Measurements from ENCODE around the gene ANKS1B. TPM values are rescaled to one million over a fixed set of nuclear protein-coding genes. Genes with fewer than 3 reads are reported as not detected.
"Not testable (repeated sequence)": the region's sequence is repeated elsewhere in the genome, so short reads cannot be mapped to it uniquely, and the experiment has no call there.

ANKS1B gene
- total and polyA plus RNA-seq, 4 donors: 0.03 to 3.4 (median 0.53) TPM

GRCh38 chr12:99334285-99335056, 650.3 kb downstream of the ANKS1B start:
- Histone ChIP-seq H3K27ac (ENCODE audit: low read depth in 1 of 2, low read length in 2 of 2) (no peak overlapping the region), H3K9me3 (ENCODE audit: control insufficient read depth in 4 of 4, low read length in 3 of 4) (peaks cover 0 to 4% (median 0%) of the 10 kb centered on the region in 4 donors), H3K36me3 (ENCODE audit: control insufficient read depth in 4 of 4, insufficient read depth in 3 of 4, low read depth in 1 of 4, low read length in 3 of 4) (no peaks in the 10 kb centered on the region), H3K9ac (ENCODE audit: low read depth in 1 of 2, low read length in 2 of 2) (no peak overlapping the region), H3K27me3 (ENCODE audit: control insufficient read depth in 4 of 4, insufficient read depth in 4 of 4, low read length in 3 of 4) (no peaks in the 10 kb centered on the region), H3K4me1 (ENCODE audit: control insufficient read depth in 4 of 4, insufficient read depth in 4 of 4, low read length in 3 of 4) (no peaks in the 10 kb centered on the region), H3K4me3 (ENCODE audit: low read depth in 1 of 3, low read length in 3 of 3) (no peak overlapping the region)
- WGBS: 56% methylated on average over 5 of the region's 5 CpGs
- DNase-seq (ENCODE audit: low spot score): no peak
- no peak for TF ChIP-seq RAD21 (IDR thresholded peaks at IDR 0.05)

- no peaks in the 10 kb centered on the region for H3K27me3 ChIP-seq (ENCODE audit: control insufficient read depth in 4 of 4, insufficient read depth in 4 of 4, low read length in 3 of 4)
- no peaks in the 10 kb centered on the region for H3K36me3 ChIP-seq (ENCODE audit: control insufficient read depth in 4 of 4, insufficient read depth in 3 of 4, low read depth in 1 of 4, low read length in 3 of 4)
- H3K9me3 ChIP-seq (ENCODE audit: control insufficient read depth in 4 of 4, low read length in 3 of 4): peaks cover 0 to 7% (median 0%) of the 10 kb centered on the region in 4 donors
- no peak overlapping the region for H3K4me3 ChIP-seq (ENCODE audit: low read depth in 1 of 3, low read length in 3 of 3)
- H3K4me1 ChIP-seq (ENCODE audit: control insufficient read depth in 4 of 4, insufficient read depth in 4 of 4, low read length in 3 of 4): no peaks in the 10 kb centered on the region
- no peak overlapping the region for H3K9ac ChIP-seq (ENCODE audit: low read depth in 1 of 2, low read length in 2 of 2)
- TF ChIP-seq GABPA (IDR thresholded peaks at IDR 0.05 in 1 of 2, conservative IDR thresholded peaks at IDR 0.05 in 1 of 2) (no peak), HNF4G (IDR thresholded peaks at IDR 0.05) (no peak), RAD21 (IDR thresholded peaks at IDR 0.05) (no peak), HNF4A (conservative IDR thresholded peaks at IDR 0.05) (no peak), FOXA1 (IDR thresholded peaks at IDR 0.05) (no peak), YY1 (IDR thresholded peaks at IDR 0.05) (no peak), FOXA2 (IDR thresholded peaks at IDR 0.05) (no peak)
- TF ChIP-seq, protein P1, sequence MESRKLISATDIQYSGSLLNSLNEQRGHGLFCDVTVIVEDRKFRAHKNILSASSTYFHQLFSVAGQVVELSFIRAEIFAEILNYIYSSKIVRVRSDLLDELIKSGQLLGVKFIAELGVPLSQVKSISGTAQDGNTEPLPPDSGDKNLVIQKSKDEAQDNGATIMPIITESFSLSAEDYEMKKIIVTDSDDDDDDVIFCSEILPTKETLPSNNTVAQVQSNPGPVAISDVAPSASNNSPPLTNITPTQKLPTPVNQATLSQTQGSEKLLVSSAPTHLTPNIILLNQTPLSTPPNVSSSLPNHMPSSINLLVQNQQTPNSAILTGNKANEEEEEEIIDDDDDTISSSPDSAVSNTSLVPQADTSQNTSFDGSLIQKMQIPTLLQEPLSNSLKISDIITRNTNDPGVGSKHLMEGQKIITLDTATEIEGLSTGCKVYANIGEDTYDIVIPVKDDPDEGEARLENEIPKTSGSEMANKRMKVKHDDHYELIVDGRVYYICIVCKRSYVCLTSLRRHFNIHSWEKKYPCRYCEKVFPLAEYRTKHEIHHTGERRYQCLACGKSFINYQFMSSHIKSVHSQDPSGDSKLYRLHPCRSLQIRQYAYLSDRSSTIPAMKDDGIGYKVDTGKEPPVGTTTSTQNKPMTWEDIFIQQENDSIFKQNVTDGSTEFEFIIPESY (IDR thresholded peaks at IDR 0.05): no peak
- TF ChIP-seq, protein P2, sequence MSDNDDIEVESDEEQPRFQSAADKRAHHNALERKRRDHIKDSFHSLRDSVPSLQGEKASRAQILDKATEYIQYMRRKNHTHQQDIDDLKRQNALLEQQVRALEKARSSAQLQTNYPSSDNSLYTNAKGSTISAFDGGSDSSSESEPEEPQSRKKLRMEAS (IDR thresholded peaks at IDR 0.05): no peak
- WGBS: 7% methylated on average over 2 of the region's 2 CpGs
- no peak overlapping the region for H3K27ac ChIP-seq (ENCODE audit: low read depth in 1 of 2, low read length in 2 of 2)
- no peak for DNase-seq (ENCODE audit: low spot score)
Observed at GRCh38 chr12:99332936-99333591, 651.7 kb downstream of the ANKS1B start.

- Histone ChIP-seq H3K9me3 (ENCODE audit: control insufficient read depth in 4 of 4, low read length in 3 of 4) (peaks cover 0 to 8% (median 0%) of the 10 kb centered on the region in 4 donors), H3K4me1 (ENCODE audit: control insufficient read depth in 4 of 4, insufficient read depth in 4 of 4, low read length in 3 of 4) (no peaks in the 10 kb centered on the region), H3K36me3 (ENCODE audit: control insufficient read depth in 4 of 4, insufficient read depth in 3 of 4, low read depth in 1 of 4, low read length in 3 of 4) (no peaks in the 10 kb centered on the region), H3K9ac (ENCODE audit: low read depth in 1 of 2, low read length in 2 of 2) (no peak overlapping the region), H3K27ac (ENCODE audit: low read depth in 1 of 2, low read length in 2 of 2) (no peak overlapping the region), H3K27me3 (ENCODE audit: control insufficient read depth in 4 of 4, insufficient read depth in 4 of 4, low read length in 3 of 4) (no peaks in the 10 kb centered on the region), H3K4me3 (ENCODE audit: low read depth in 1 of 3, low read length in 3 of 3) (no peak overlapping the region)
- WGBS: 35% methylated on average over 1 of the region's 1 CpG
- TF ChIP-seq TAF1 (conservative IDR thresholded peaks at IDR 0.05): no peak
- no peak for TF ChIP-seq SP1 (IDR thresholded peaks at IDR 0.05)
- DNase-seq (ENCODE audit: low spot score): no peak
Observed at GRCh38 chr12:99330216-99330615, 654.5 kb downstream of the ANKS1B start.

DNA sequence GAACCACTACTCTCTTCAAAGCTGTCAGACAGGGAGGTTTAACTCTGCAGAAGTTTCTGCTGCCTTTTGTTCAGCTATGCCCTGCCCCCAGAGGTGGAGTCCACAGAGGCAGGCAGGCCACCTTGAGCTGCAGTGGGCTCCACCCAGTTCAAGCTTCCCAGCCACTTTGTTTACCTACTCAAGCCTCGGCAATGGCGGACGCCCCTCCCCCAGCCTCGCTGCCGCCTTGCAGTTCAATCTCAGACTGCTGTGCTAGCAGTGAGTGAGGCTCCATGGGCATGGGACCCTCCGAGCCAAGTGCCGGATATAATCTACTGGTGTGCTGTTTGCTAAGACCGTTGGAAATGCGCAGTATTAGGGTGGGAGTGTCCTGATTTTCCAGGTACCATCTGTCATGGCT, 663.5 kb downstream of the ANKS1B start:
- not testable (repeated sequence) for H3K27ac ChIP-seq (ENCODE audit: low read depth in 1 of 2, low read length in 2 of 2); DNase-seq (ENCODE audit: low spot score); H3K27me3 ChIP-seq (ENCODE audit: control insufficient read depth in 4 of 4, insufficient read depth in 4 of 4, low read length in 3 of 4)

More for the DNA sequence above, 663.5 kb downstream of the ANKS1B start:
- WGBS: 90% methylated on average over 9 of the region's 9 CpGs
- not testable (repeated sequence) for H3K9me3 ChIP-seq (ENCODE audit: control insufficient read depth in 4 of 4, low read length in 3 of 4); H3K36me3 ChIP-seq (ENCODE audit: control insufficient read depth in 4 of 4, insufficient read depth in 3 of 4, low read depth in 1 of 4, low read length in 3 of 4); H3K9ac ChIP-seq (ENCODE audit: low read depth in 1 of 2, low read length in 2 of 2); H3K4me3 ChIP-seq (ENCODE audit: low read depth in 1 of 3, low read length in 3 of 3); H3K4me1 ChIP-seq (ENCODE audit: control insufficient read depth in 4 of 4, insufficient read depth in 4 of 4, low read length in 3 of 4)
